Bronchial epithelial cell (primary cell): ENCODE results near the gene LRRC8D. TPM values are rescaled to one million over a fixed set of nuclear protein-coding genes. Genes with fewer than 3 reads are reported as not detected.
"Not testable (repeated sequence)": the region's sequence is repeated elsewhere in the genome, so short reads cannot be mapped to it uniquely, and the experiment has no call there.

Experiments
- DNase-seq: peaks from one replicate; pipeline ENCODE4 v3.0.0-alpha.2; 2010; ENCODE audit warnings: low read depth
- FAIRE-seq: peaks from 2 replicates; lab custom pipeline; 2011; peaks lifted over from hg19 to GRCh38; lab: Jason Lieb, UNC
- H3K27me3 ChIP-seq: 2 replicates; pipeline ENCODE4 v1.5.1; 2011; ENCODE audit warnings: low read length; ENCODE audit not compliant: control insufficient read depth, insufficient read depth
- H3K36me3 ChIP-seq: 2 replicates; pipeline ENCODE4 v1.5.1; 2011; ENCODE audit warnings: low read length; ENCODE audit not compliant: control insufficient read depth, insufficient read depth
- H3K4me3 ChIP-seq: 2 replicates; pipeline ENCODE4 v1.5.1; 2011; ENCODE audit warnings: mild to moderate bottlenecking, low read depth, low read length, control low read depth
- CTCF ChIP-seq: IDR thresholded peaks from 2 replicates; pipeline ENCODE4 v1.5.1; 2011; ENCODE audit warnings: mild to moderate bottlenecking, moderate library complexity, low read length, control low read depth, inconsistent platforms; ENCODE audit not compliant: insufficient read depth, severe bottlenecking
- total RNA-seq: library from RNA; depleted of rRNA; stranded (reverse); fragments of >200 nt; gene quantifications from 2 replicates; pipeline ENCODE4 v1.2.1, GENCODE V29; 2014

Gene LRRC8D
- total RNA-seq, 1 donor from 2014 or later = 35.8 TPM

- no peaks in the 10 kb centered on the region for H3K27me3 ChIP-seq
- no peak for TF ChIP-seq CTCF
- DNase-seq = no peak
- H3K36me3 ChIP-seq = no peaks in the 10 kb centered on the region
- FAIRE-seq = no peak
- no peak overlapping the region for H3K4me3 ChIP-seq
Measured at GRCh38 chr1:89919174-89919573, 98.3 kb downstream of the LRRC8D start.

DNA sequence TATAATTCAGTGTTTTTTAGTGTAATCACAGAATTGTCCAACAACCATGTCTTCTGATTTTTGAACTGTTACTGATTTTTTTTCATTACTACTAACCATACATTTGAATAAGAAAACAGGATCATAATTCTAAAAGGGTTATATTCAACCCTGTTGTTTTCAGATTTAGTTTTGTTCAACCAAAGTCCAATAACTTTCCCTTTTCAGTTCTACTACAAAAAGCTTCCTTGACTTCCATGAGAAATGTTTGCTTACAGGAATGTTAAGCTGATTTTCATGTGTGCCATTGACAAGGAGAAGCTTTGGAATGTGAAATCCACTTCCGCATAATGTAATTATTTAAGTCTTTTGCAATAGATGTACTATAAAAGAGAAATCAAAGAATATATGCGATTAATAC lies 102.1 kb downstream of the LRRC8D start:
- H3K27me3 ChIP-seq = no peaks in the 10 kb centered on the region
- no peaks in the 10 kb centered on the region for H3K36me3 ChIP-seq
- no peak overlapping the region for H3K4me3 ChIP-seq
- TF ChIP-seq CTCF = no peak
- no peak for FAIRE-seq
- DNase-seq = no peak

- FAIRE-seq (no peak), DNase-seq (no peak)
- TF ChIP-seq CTCF = no peak
- Histone ChIP-seq H3K27me3 (no peaks in the 10 kb centered on the region), H3K36me3 (no peaks in the 10 kb centered on the region), H3K4me3 (no peak overlapping the region)
Measured at GRCh38 chr1:89923517-89923916, 102.7 kb downstream of the LRRC8D start.

- not testable (repeated sequence) for H3K27me3 ChIP-seq, FAIRE-seq, H3K4me3 ChIP-seq, DNase-seq, H3K36me3 ChIP-seq
Measured at GRCh38 chr1:89924075-89924474, 103.2 kb downstream of the LRRC8D start.

DNA sequence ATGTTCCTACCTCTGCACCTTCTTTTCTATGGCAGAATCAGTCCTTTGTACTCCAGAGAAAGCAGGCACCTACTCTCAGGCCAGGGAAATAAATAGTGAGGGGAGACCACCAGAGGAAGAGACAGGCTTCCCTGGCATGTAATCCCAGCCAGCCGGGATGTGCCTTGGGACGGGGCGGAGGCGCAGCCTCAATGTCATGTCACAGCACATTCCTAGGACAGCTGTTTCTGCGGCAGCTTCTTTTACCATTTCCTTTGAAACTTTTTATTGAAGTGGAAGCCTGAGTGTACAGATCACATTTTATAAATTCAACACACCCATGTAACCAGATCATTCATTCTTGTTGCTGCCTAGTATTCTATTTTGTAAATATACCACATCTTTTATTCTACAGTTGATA lies 106.2 kb downstream of the LRRC8D start:
- no peak for FAIRE-seq
- Histone ChIP-seq H3K27me3 (no peaks in the 10 kb centered on the region), H3K4me3 (no peak overlapping the region), H3K36me3 (no peaks in the 10 kb centered on the region)
- no peak for TF ChIP-seq CTCF
- DNase-seq = no peak

DNA sequence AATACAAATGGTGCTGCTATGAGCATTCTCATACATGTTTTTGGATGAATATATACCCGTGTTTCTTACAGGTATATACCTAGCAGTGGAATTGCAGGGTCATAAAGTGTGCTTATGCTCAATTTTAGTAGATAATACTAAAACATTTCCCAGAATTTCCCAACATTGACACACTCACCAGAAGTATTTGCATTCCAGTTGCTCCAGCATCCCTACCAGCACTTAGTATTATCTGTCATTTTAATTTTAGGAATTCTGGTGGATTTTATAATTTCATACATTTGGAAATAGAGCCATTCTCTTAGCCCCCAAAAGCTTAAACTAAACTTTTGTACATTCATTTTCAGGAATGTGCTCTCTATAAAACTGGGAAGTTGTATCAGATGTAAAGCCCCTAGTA lies 106.6 kb downstream of the LRRC8D start:
- no peaks in the 10 kb centered on the region for H3K36me3 ChIP-seq
- H3K27me3 ChIP-seq = no peaks in the 10 kb centered on the region
- no peak for DNase-seq
- no peak for FAIRE-seq
- H3K4me3 ChIP-seq = no peak overlapping the region
- TF ChIP-seq CTCF = no peak
